Endothelial cell of umbilical vein (primary cell): ENCODE results near the gene ADAMTS14. TPM values are rescaled to one million over a fixed set of nuclear protein-coding genes. Genes with fewer than 3 reads are reported as not detected.

Source experiments
- BruUV-seq: library from RNA; stranded (reverse); fragments of 400-500 nt; replicated peaks from 2 replicates; lab custom pipeline; 2021; lab: Mats Ljungman, UMichigan
- CTCF ChIA-PET: fragments of 300-600, 350-600 bp; sonication (Branson Sonifier 250); formaldehyde crosslinking; loops from one replicate; lab custom pipeline; 2021; ENCODE audit warnings: antibody characterized with exemption, inconsistent platforms; lab: Charles Lee
- POLR2A ChIA-PET: fragments of 300-600, 350-600 bp; sonication (Branson Sonifier 250); formaldehyde crosslinking; loops from one replicate; lab custom pipeline; 2021; ENCODE audit warnings: antibody characterized with exemption, inconsistent platforms; lab: Charles Lee
- DNase-seq: peaks from one replicate; pipeline ENCODE4 v3.0.0-alpha.2; 2011; ENCODE audit warnings: low read depth, low spot score
- FAIRE-seq: peaks from 2 replicates; lab custom pipeline; 2011; peaks lifted over from hg19 to GRCh38; lab: Jason Lieb, UNC
- H2AFZ ChIP-seq: 2 replicates; pipeline ENCODE4 v1.6.0; 2012; ENCODE audit warnings: low read depth, low read length, control low read depth, inconsistent platforms
- H3K27ac ChIP-seq: 2 replicates; pipeline ENCODE4 v1.5.1; 2011; ENCODE audit warnings: low read depth, mild to moderate bottlenecking, control low read depth, low read length, moderate library complexity; ENCODE audit not compliant: insufficient read depth
- H3K27me3 ChIP-seq, 2 experiments: 2 replicates each; pipeline versions ENCODE4 v1.6.0 to v1.6.1; 2011; ENCODE audit warnings: low read length in 2 of 2, mixed read lengths in 1 of 2; ENCODE audit not compliant: control insufficient read depth in 2 of 2, insufficient read depth in 2 of 2
- H3K36me3 ChIP-seq, 2 experiments: 2 replicates in 1 of 2; 3 replicates in 1 of 2; pipeline ENCODE4 v1.5.1; 2011; ENCODE audit warnings: low read length in 2 of 2, mild to moderate bottlenecking in 1 of 2, moderate library complexity in 1 of 2; ENCODE audit not compliant: control insufficient read depth in 2 of 2, insufficient read depth in 2 of 2; ENCODE audit errors: extremely low read depth in 1 of 2
- H3K4me1 ChIP-seq: 3 replicates; pipeline ENCODE4 v1.5.1; 2011; ENCODE audit warnings: mild to moderate bottlenecking, low read length; ENCODE audit not compliant: control insufficient read depth, insufficient read depth; ENCODE audit errors: extremely low read depth
- H3K4me2 ChIP-seq: 2 replicates; pipeline ENCODE4 v1.6.1; 2011; ENCODE audit warnings: low read length, control low read depth, mixed read lengths; ENCODE audit not compliant: insufficient read depth
- H3K4me3 ChIP-seq, 3 experiments: fragments of 200-600 bp in 1 of 3; sonication (generic), shearing (Covaris generic) in 1 of 3; replicated peaks in 1 of 3; 2 replicates each; pipeline ENCODE4 v1.5.1; 2011 to 2016; ENCODE audit warnings: control low read depth in 3 of 3, low read length in 3 of 3, mild to moderate bottlenecking in 2 of 3, inconsistent platforms in 1 of 3, low read depth in 1 of 3, moderate library complexity in 1 of 3; ENCODE audit not compliant: insufficient read depth in 1 of 3
- H3K79me2 ChIP-seq: 2 replicates; pipeline ENCODE4 v1.6.0; 2012; ENCODE audit warnings: low read length, inconsistent platforms; ENCODE audit not compliant: control insufficient read depth, insufficient read depth
- H3K9ac ChIP-seq: replicated peaks from 2 replicates; pipeline ENCODE3; 2011; ENCODE audit warnings: low read length, control low read depth; ENCODE audit not compliant: insufficient read depth; ENCODE audit errors: extremely low read depth
- H3K9me1 ChIP-seq: replicated peaks from 3 replicates; pipeline ENCODE4 v1.6.0; 2011; ENCODE audit warnings: mild to moderate bottlenecking, low read length; ENCODE audit not compliant: control insufficient read depth, insufficient read depth; ENCODE audit errors: extremely low read depth
- H3K9me3 ChIP-seq: replicated peaks from 2 replicates; pipeline ENCODE4 v1.5.1; 2012; ENCODE audit warnings: low read length, inconsistent platforms; ENCODE audit not compliant: control insufficient read depth, insufficient read depth
- H4K20me1 ChIP-seq: replicated peaks from 2 replicates; pipeline ENCODE3; 2011; ENCODE audit warnings: mild to moderate bottlenecking, low read length; ENCODE audit not compliant: control insufficient read depth, insufficient read depth; ENCODE audit errors: extremely low read depth
- EZH2 ChIP-seq: IDR thresholded peaks from 2 replicates; pipeline ENCODE4 v1.6.1; 2012; ENCODE audit warnings: borderline replicate concordance, low read depth, mild to moderate bottlenecking, moderate library complexity, low read length, inconsistent platforms; ENCODE audit not compliant: severe bottlenecking
- FOS ChIP-seq: IDR thresholded peaks from 2 replicates; pipeline ENCODE4 v1.6.1; 2011; ENCODE audit warnings: mild to moderate bottlenecking, low read length, moderate library complexity, borderline replicate concordance; ENCODE audit not compliant: insufficient read depth
- MYC ChIP-seq: IDR thresholded peaks from one replicate; pipeline ENCODE4 v1.6.1; 2011; ENCODE audit warnings: mild to moderate bottlenecking, low read depth, low read length
- dilution Hi-C: fragments of 300-500 bp; cut with MboI; formaldehyde crosslinking; loops from one replicate; pipeline ENCODE4 v1.15.0; 2019; ENCODE audit warnings: low sequenced_read_pairs; ENCODE audit not compliant: extremely low pct_ligation_motif_present
- intact Hi-C: fragments of 100-400 bp; cut with micrococcal nuclease; formaldehyde crosslinking; loops from one replicate; pipeline ENCODE4 v1.10.0; 2022
- polyA plus RNA-seq, 4 experiments: library from polyadenylated mRNA; depleted of rRNA in 3 of 4; stranded (reverse) in 3 of 4; unstranded in 1 of 4; fragments of >200 nt; gene quantifications; 2 replicates each; pipeline versions ENCODE4 v1.2.1 to v1.2.3, GENCODE V29; 2011 to 2012; ENCODE audit warnings: missing spikeins in 1 of 4
- total RNA-seq: library from RNA; stranded (reverse); gene quantifications from 2 replicates; pipeline ENCODE4 v1.2.3, GENCODE V29; 2021
- TF ChIP-seq, protein P1 (sequence below), 2 donors: IDR thresholded peaks; 1 replicate in 1 of 2; 2 replicates in 1 of 2; pipeline ENCODE4 v1.5.1; 2011; ENCODE audit warnings: low read length in 2 of 2, mild to moderate bottlenecking in 2 of 2, moderate library complexity in 2 of 2, control low read depth in 1 of 2, inconsistent platforms in 1 of 2, low read depth in 1 of 2; ENCODE audit not compliant: insufficient read depth in 1 of 2; ENCODE audit errors: extremely low read depth in 1 of 2

Gene ADAMTS14
- total and polyA plus RNA-seq, 2 donors (not counting 3 experiments of a cell fraction or from before 2014, with no cell fraction given), result not detected

DNA sequence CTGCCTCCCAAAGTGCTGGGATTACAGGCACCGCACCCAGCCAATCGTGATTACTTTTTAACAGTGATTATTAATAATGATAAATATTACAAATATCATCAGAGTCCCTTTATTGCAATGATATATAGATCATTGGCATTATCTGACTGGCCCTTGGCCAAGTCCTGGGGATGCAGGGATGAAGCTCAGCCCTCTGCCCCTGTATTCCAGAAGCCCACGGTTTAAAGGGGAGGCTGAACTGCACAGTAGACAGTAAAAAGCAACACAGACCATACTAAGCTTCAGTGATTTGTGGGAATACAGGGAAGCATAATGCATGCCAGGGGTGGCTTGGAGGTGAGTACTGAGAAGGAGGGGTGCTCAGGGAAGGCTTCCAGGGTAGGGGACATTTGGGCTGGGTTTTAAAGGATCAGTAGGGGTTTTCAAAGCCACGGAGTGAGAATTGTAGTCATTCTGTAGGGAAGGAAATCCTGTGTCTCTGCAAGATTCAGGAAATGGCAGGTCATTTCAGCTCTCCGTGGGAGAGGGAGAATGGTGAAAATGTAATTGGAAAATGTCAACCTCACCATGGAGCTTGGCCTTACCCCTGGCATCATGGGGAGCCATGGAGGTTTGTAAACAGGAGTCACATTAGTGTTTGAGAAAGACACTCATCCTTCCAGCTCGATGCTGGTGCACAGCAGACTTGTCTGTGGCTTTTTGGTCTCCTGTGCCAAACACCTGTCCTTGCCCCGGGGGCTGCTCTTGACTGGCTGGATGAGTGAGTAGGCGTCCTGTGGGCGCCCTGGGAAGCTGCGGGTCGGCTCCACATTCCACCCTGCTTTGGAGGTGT, 8.8 kb downstream of the ADAMTS14 start:
- Histone ChIP-seq H3K79me2 (no peaks in the 10 kb centered on the region), H3K4me1 (no peaks in the 10 kb centered on the region), H4K20me1 (no peaks in the 10 kb centered on the region), H3K27ac (no peak overlapping the region), H3K27me3 (no peaks in the 10 kb centered on the region), H3K9me3 (no peaks in the 10 kb centered on the region), H2AFZ (no peak overlapping the region), H3K4me3 (no peak overlapping the region), H3K4me2 (no peak overlapping the region), H3K9me1 (no peaks in the 10 kb centered on the region), H3K9ac (no peak overlapping the region), H3K36me3 (no peaks in the 10 kb centered on the region)
- ChIA-PET POLR2A (no interaction called here), CTCF (interaction anchor here (1.0 kb wide), 1 partner anchor 13 kb away, joined by 3 read pairs; no protein-coding TSS in a partner anchor)
- intact Hi-C loops (no loop called here), dilution Hi-C loops (no loop called here)
- BruUV-seq, result no TSS peak
- DNase-seq (no peak), FAIRE-seq (no peak)
- TF ChIP-seq, protein P1, sequence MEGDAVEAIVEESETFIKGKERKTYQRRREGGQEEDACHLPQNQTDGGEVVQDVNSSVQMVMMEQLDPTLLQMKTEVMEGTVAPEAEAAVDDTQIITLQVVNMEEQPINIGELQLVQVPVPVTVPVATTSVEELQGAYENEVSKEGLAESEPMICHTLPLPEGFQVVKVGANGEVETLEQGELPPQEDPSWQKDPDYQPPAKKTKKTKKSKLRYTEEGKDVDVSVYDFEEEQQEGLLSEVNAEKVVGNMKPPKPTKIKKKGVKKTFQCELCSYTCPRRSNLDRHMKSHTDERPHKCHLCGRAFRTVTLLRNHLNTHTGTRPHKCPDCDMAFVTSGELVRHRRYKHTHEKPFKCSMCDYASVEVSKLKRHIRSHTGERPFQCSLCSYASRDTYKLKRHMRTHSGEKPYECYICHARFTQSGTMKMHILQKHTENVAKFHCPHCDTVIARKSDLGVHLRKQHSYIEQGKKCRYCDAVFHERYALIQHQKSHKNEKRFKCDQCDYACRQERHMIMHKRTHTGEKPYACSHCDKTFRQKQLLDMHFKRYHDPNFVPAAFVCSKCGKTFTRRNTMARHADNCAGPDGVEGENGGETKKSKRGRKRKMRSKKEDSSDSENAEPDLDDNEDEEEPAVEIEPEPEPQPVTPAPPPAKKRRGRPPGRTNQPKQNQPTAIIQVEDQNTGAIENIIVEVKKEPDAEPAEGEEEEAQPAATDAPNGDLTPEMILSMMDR (IDR thresholded peaks at IDR 0.05; ENCODE audit: extremely low read depth in 1 of 2, insufficient read depth in 1 of 2, low read depth in 1 of 2, low read length in 2 of 2), result no peak
- no peak for TF ChIP-seq MYC
- no peak for TF ChIP-seq FOS

GRCh38 chr10:70681731-70682005, 9.4 kb downstream of the ADAMTS14 start:
- Histone ChIP-seq H3K4me2 (no peak overlapping the region), H3K9me3 (no peaks in the 10 kb centered on the region), H3K79me2 (no peaks in the 10 kb centered on the region), H3K4me3 (no peak overlapping the region), H3K9ac (no peak overlapping the region), H3K4me1 (no peaks in the 10 kb centered on the region), H3K9me1 (no peaks in the 10 kb centered on the region), H3K27me3 (no peaks in the 10 kb centered on the region), H2AFZ (no peak overlapping the region), H4K20me1 (no peaks in the 10 kb centered on the region), H3K27ac (no peak overlapping the region), H3K36me3 (no peaks in the 10 kb centered on the region)
- CTCF ChIA-PET, result interaction anchor here (1.0 kb wide), 1 partner anchor 12 kb away, joined by 3 read pairs; no protein-coding TSS in a partner anchor
- FAIRE-seq, result no peak
- BruUV-seq, result no TSS peak
- no peak for TF ChIP-seq EZH2
- no peak for DNase-seq
- dilution Hi-C loops (no loop called here), intact Hi-C loops (no loop called here)
- POLR2A ChIA-PET, result no interaction called here
